Choroid plexus epithelial cell (primary cell): ENCODE data around the gene SLC6A12.

Experiments
- DNase-seq: peaks from one replicate; pipeline ENCODE4 v3.0.0-alpha.2; 2010; ENCODE audit warnings: low read depth
- H3K4me3 ChIP-seq: 2 replicates; pipeline ENCODE4 v1.5.1; 2011; ENCODE audit warnings: low read depth, mild to moderate bottlenecking, control low read depth, low read length, moderate library complexity
- CTCF ChIP-seq: conservative IDR thresholded peaks from 2 replicates; pipeline ENCODE4 v1.5.1; 2011; ENCODE audit warnings: low read depth, mild to moderate bottlenecking, control low read depth, inconsistent platforms, low read length, moderate library complexity

SLC6A12 gene

GRCh38 chr12:242496-242895 lies 28.5 kb upstream of the SLC6A12 start:
- DNase-seq, result no peak

GRCh38 chr12:241266-241665 lies 27.3 kb upstream of the SLC6A12 start:
- H3K4me3 ChIP-seq, result no peak overlapping the region
- no peak for TF ChIP-seq CTCF
- DNase-seq, result no peak

More at GRCh38 chr12:242496-242895, 28.5 kb upstream of the SLC6A12 start:
- H3K4me3 ChIP-seq, result no peak overlapping the region
- TF ChIP-seq CTCF, result no peak

DNA sequence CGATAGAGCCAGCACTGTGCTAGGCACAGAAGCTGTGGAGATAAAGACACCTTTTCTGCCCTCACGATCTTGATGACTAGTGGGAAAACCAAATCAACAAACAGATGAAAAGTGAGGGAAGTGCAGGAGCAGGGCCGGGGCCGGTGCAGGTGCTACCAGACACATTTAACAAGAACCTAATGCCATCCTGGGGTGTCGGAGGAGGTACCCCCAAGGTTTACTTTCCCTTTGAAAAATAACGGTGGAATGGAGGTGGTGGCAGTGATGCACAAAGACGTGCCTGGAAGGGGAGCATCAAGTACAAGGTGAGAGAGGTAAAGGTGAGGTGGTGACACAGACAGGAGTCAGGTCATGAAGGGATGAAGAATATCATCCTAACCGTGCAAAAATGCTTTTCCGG lies 26.6 kb upstream of the SLC6A12 start:
- H3K4me3 ChIP-seq, result no peak overlapping the region
- no peak for DNase-seq
- no peak for TF ChIP-seq CTCF

DNA sequence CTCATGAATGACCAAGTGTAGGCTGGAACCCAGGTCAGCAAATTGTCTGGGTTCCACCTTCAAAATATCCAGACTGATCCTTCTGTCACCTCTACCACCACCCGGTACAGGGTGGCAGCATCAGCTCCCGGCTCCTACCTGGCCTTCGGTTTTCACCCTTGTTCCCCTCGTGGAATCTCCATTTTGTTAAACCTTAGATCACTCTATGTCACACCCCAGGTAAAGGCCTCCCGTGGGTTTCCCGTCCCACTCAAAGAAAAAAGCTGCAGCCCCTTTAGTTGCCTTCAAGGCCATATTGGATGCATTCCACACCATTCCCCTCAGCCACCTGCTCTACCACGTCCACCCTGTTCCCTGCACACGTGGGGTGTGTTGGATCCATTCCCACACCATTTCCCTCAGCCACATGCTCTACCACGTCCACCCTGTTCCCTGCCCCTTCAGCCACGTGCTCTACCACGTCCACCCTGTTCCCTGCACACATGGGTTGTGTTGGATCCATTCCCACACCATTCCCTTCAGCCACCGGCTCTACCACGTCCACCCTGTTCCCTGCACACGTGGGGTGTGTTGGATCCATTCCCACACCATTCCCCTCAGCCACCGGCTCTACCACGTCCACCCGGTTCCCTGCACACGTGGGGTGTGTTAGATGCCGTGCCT lies 24.9 kb upstream of the SLC6A12 start:
- TF ChIP-seq CTCF, result no peak
- DNase-seq, result no peak

DNA sequence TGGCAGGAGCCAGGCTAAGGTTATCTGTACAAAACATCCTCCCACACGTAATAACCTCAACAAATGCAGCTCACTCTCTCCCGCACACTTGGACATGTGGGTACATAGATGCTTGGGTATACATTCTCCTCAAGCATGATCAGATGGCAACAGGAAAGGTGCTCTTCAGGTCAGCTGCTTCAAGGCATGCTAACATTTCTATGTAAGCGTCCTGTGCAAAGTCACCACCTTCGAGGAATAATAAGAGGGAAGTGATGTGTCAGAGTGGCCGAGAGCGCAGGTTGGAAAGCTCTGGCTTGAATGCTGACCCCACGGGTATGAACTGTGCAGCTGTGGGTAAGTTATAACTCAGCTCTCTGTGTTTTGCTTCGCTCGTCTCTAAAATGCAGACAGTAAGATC lies 24.2 kb upstream of the SLC6A12 start:
- H3K4me3 ChIP-seq, result no peak overlapping the region
- no peak for DNase-seq
- TF ChIP-seq CTCF, result no peak

More for the DNA sequence above, 24.9 kb upstream of the SLC6A12 start:
- no peak overlapping the region for H3K4me3 ChIP-seq

DNA sequence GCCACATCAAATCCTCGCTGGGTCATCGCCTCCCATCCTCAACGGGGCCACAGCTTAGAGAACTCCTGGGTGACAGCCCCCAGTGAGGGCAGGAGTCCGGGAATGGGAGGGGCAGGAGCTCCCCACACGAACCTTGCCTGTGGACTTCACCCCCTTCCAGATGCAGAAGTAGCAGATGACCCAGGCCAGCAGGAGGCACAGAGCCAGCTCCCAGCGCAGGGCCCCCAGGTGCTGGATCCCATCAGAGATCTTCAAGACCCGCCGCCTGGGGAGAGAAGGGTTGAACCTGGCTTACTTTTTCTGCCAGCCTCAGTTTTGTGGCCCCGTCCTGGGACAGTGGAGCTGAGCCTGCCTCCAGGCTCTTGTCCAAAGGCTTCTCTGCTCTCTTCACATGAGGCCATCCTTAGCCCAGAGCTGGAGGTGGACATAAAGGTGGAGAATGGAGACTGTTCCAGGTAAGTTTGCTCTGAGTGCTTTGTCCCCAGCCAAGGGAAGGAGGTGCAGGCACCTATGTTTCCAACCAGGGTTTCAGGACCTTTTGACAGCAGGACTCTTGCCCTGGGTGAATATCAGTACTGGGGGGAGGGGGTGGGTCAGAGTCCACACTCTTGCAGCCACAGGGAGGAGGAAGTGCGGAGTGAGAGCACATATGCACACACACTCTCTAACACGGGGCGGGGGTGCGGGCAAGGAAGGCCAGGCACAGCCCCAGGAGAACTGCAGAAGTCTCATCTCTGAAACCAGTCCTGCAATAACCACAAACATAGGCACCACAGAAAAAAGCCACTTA lies 23.3 kb upstream of the SLC6A12 start:
- no peak overlapping the region for H3K4me3 ChIP-seq
- no peak for DNase-seq
- TF ChIP-seq CTCF, result no peak
